HepG2 (cell line): Measurements from ENCODE around the gene IFT80. TPM values are rescaled to one million over a fixed set of nuclear protein-coding genes. Genes with fewer than 3 reads are reported as not detected.

Experiments used
- ATAC-seq: fragments of 200-7000 bp; cut with Tn5 transposase; 3 replicates; pipeline ENCODE4 v1.9.1; 2020; ENCODE audit warnings: mild to moderate bottlenecking, moderate library complexity
- BruUV-seq: library from RNA; stranded (reverse); fragments of 400-500 nt; replicated peaks from 2 replicates; lab custom pipeline; 2021; lab: Mats Ljungman, UMichigan
- CTCF ChIA-PET: fragments of 300-600 bp; formaldehyde crosslinking; extraction: SDS; loops from one replicate; lab custom pipeline; 2021; ENCODE audit warnings: low total read pairs, inconsistent platforms, low intra/inter-chr PET ratio; lab: Yijun Ruan, JAX
- POLR2A ChIA-PET: fragments of 350-600 bp; sonication (Branson Sonifier 250); formaldehyde crosslinking; loops from one replicate; lab custom pipeline; 2020; ENCODE audit warnings: antibody characterized with exemption, inconsistent platforms; lab: Yijun Ruan, JAX
- DNase-seq: peaks from one replicate; pipeline ENCODE4 v3.0.0-alpha.2; 2015; ENCODE audit warnings: low spot score
- FAIRE-seq: peaks from 3 replicates; lab custom pipeline; 2011; peaks lifted over from hg19 to GRCh38; lab: Jason Lieb, UNC
- H2AFZ ChIP-seq: one replicate; pipeline ENCODE4 v1.6.1; 2011; ENCODE audit warnings: low read length, inconsistent platforms
- H3K27ac ChIP-seq: fragments of 300-600 bp; 3 replicates; pipeline ENCODE4 v1.8.0; 2011; ENCODE audit warnings: mixed run types, mild to moderate bottlenecking, mixed read lengths, low read length, inconsistent platforms; ENCODE audit not compliant: insufficient read depth; ENCODE audit errors: extremely low read length
- H3K27me3 ChIP-seq, 2 experiments: fragments of 200-600 bp in 1 of 2; 2 replicates in 1 of 2; 3 replicates in 1 of 2; pipeline versions ENCODE4 v1.6.0 to v1.8.0; 2011; ENCODE audit warnings: low read length in 2 of 2, mild to moderate bottlenecking in 2 of 2, moderate library complexity in 2 of 2, inconsistent platforms in 1 of 2; ENCODE audit not compliant: insufficient read depth in 2 of 2, control insufficient read depth in 1 of 2
- H3K36me3 ChIP-seq, 2 experiments: fragments of 200-600 bp in 1 of 2; replicated peaks in 1 of 2; 2 replicates in 1 of 2; 3 replicates in 1 of 2; pipeline versions ENCODE4 v1.5.1 to v1.8.0; 2011; ENCODE audit warnings: low read length in 2 of 2, inconsistent platforms in 1 of 2; ENCODE audit not compliant: insufficient read depth in 2 of 2, control insufficient read depth in 1 of 2
- H3K4me1 ChIP-seq: 2 replicates; pipeline ENCODE4 v1.5.1; 2012; ENCODE audit warnings: low read length, inconsistent platforms; ENCODE audit not compliant: insufficient read depth
- H3K4me2 ChIP-seq: 2 replicates; pipeline ENCODE4 v1.6.0; 2011; ENCODE audit warnings: low read depth, low read length, inconsistent platforms
- H3K4me3 ChIP-seq, 3 experiments: fragments of 200-600 bp in 1 of 3; sonication (generic), shearing (Covaris generic) in 1 of 3; replicated peaks in 1 of 3; 2 replicates each; pipeline ENCODE4 v1.5.1; 2011 to 2016; ENCODE audit warnings: low read length in 3 of 3, inconsistent platforms in 2 of 3, low read depth in 2 of 3, mild to moderate bottlenecking in 2 of 3, control low read depth in 1 of 3, mixed read lengths in 1 of 3; ENCODE audit not compliant: insufficient read depth in 1 of 3
- H3K79me2 ChIP-seq: one replicate; pipeline ENCODE4 v1.6.1; 2011; ENCODE audit warnings: low read length, inconsistent platforms; ENCODE audit not compliant: insufficient read depth
- H3K9ac ChIP-seq: 2 replicates; pipeline ENCODE4 v1.6.0; 2011; ENCODE audit warnings: mild to moderate bottlenecking, low read depth, low read length, inconsistent platforms; ENCODE audit not compliant: insufficient read depth
- H3K9me3 ChIP-seq: 2 replicates; pipeline ENCODE4 v1.5.1; 2012; ENCODE audit warnings: mild to moderate bottlenecking, low read length
- H4K20me1 ChIP-seq: 2 replicates; pipeline ENCODE4 v1.6.0; 2011; ENCODE audit warnings: inconsistent platforms, mild to moderate bottlenecking, low read length, moderate library complexity; ENCODE audit not compliant: insufficient read depth
- GATAD1 ChIP-seq: IDR thresholded peaks from 2 replicates; pipeline ENCODE4 v1.6.1; 2016; ENCODE audit warnings: missing genetic modification reagents, missing compliant biosample characterization
- HOXA9 ChIP-seq: sonication (generic); formaldehyde crosslinking; IDR thresholded peaks from 2 replicates; pipeline ENCODE4 v1.8.1; 2022; ENCODE audit warnings: missing genetic modification reagents, mild to moderate bottlenecking, moderate library complexity, borderline replicate concordance
- KAT2B ChIP-seq: fragments of 150-350 bp; IDR thresholded peaks from 2 replicates; pipeline ENCODE4 v1.6.1; 2014; ENCODE audit warnings: low read depth, low read length, borderline replicate concordance
- PHF8 ChIP-seq: sonication (generic); formaldehyde crosslinking; IDR thresholded peaks from 2 replicates; pipeline ENCODE4 v1.5.0; 2020; ENCODE audit warnings: missing genetic modification reagents
- POLR2AphosphoS5 ChIP-seq: IDR thresholded peaks from 2 replicates; pipeline ENCODE4 v1.6.1; 2012; ENCODE audit warnings: low read depth, low read length
- STAT5B ChIP-seq: sonication (generic); formaldehyde crosslinking; IDR thresholded peaks from 2 replicates; pipeline ENCODE4 v1.4.0; 2020; ENCODE audit warnings: missing genetic modification reagents
- ZNF205 ChIP-seq: IDR thresholded peaks from 2 replicates; pipeline ENCODE4 v1.6.1; 2018; ENCODE audit warnings: missing biosample characterization, missing genetic modification reagents
- ZNF430 ChIP-seq: sonication (generic); formaldehyde crosslinking; IDR thresholded peaks from 2 replicates; pipeline ENCODE4 v1.9.0; 2021; ENCODE audit warnings: mild to moderate bottlenecking, missing genetic modification reagents
- ZNF766 ChIP-seq: sonication (generic); formaldehyde crosslinking; IDR thresholded peaks from 2 replicates; pipeline ENCODE4 v1.5.0; 2020; ENCODE audit warnings: missing genetic modification reagents, borderline replicate concordance
- ZNF792 ChIP-seq: IDR thresholded peaks from 2 replicates; pipeline ENCODE4 v1.6.1; 2016
- ZSCAN20 ChIP-seq: sonication (generic); formaldehyde crosslinking; IDR thresholded peaks from 2 replicates; pipeline ENCODE4 v1.4.0; 2020; ENCODE audit warnings: missing genetic modification reagents, mild to moderate bottlenecking, borderline replicate concordance
- ZSCAN25 ChIP-seq: sonication (generic); formaldehyde crosslinking; IDR thresholded peaks from 2 replicates; pipeline ENCODE4 v1.8.0; 2022; ENCODE audit warnings: mild to moderate bottlenecking, missing genetic modification reagents
- WGBS: methylation state at CpG from one replicate; pipeline ENCODE4 v1.1.6; 2017; ENCODE audit warnings: low lambda C conversion rate; 5-methylcytosine and 5-hydroxymethylcytosine counted together
- in situ Hi-C: cut with HindIII; loops from 2 replicates; pipeline ENCODE4 v1.10.0; 2017; ENCODE audit warnings: low pct_unique_long_range_greater_than_20kb; ENCODE audit not compliant: extremely low pct_ligation_motif_present
- intact Hi-C: fragments of 100-400 bp; cut with micrococcal nuclease; formaldehyde crosslinking; loops from one replicate; pipeline ENCODE4 v1.10.0; 2022; ENCODE audit not compliant: unreplicated experiment
- polyA plus RNA-seq, 8 experiments: library from polyadenylated mRNA; depleted of rRNA in 3 of 8; stranded (reverse) in 7 of 8; unstranded in 1 of 8; fragments of >200 nt; fragmentation: Illumina TruSeq in 4 of 8; extraction: Trizol in 4 of 8; gene quantifications; 2 replicates each; pipeline versions ENCODE4 v1.2.1 to v1.2.3, GENCODE V29; 2011 to 2016; ENCODE audit warnings: low read depth in 4 of 8, missing spikeins in 1 of 8, mixed read lengths in 1 of 8; ENCODE audit not compliant: insufficient read depth in 1 of 8
- total RNA-seq, 5 experiments: library from RNA; depleted of rRNA; stranded (reverse); fragments of >200 nt; fragmentation: Illumina TruSeq; extraction: Trizol; gene quantifications; 2 replicates each; pipeline ENCODE4 v1.2.3, GENCODE V29; 2016; ENCODE audit warnings: low read depth in 1 of 5
- TF ChIP-seq, protein P1 (sequence below): sonication (generic); formaldehyde crosslinking; IDR thresholded peaks from 2 replicates; pipeline ENCODE4 v1.4.0; 2020; ENCODE audit warnings: mild to moderate bottlenecking, missing genetic modification reagents
- TF ChIP-seq, protein P2 (sequence below): IDR thresholded peaks from 2 replicates; pipeline ENCODE4 v1.6.1; 2016; ENCODE audit warnings: missing compliant biosample characterization, missing genetic modification reagents, borderline replicate concordance

Gene IFT80
- total and polyA plus RNA-seq, 2 of the 13 experiments (the other 11 are each of a cell fraction or from before 2014, with no cell fraction given), result 11.4 to 15.7 TPM

DNA sequence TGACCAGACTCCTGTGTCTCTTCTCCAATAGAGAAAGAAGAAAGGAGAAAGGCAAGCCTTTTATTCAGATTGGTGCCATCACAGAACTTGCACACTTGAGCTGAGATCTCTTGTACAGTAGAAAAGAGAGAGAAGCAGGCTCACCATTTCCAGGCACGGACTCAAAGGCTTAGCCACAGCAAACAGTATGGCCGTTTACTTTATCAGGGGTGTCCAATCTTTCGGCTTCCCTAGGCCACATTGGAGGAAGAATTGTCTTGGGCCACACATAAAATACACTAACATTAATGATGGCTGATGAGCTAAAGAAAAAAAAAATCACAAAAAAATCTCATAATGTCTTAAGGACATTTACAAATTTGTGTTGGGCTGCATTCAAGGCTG, 5.0 kb downstream of the IFT80 start (continued):
- TF ChIP-seq, protein P1, sequence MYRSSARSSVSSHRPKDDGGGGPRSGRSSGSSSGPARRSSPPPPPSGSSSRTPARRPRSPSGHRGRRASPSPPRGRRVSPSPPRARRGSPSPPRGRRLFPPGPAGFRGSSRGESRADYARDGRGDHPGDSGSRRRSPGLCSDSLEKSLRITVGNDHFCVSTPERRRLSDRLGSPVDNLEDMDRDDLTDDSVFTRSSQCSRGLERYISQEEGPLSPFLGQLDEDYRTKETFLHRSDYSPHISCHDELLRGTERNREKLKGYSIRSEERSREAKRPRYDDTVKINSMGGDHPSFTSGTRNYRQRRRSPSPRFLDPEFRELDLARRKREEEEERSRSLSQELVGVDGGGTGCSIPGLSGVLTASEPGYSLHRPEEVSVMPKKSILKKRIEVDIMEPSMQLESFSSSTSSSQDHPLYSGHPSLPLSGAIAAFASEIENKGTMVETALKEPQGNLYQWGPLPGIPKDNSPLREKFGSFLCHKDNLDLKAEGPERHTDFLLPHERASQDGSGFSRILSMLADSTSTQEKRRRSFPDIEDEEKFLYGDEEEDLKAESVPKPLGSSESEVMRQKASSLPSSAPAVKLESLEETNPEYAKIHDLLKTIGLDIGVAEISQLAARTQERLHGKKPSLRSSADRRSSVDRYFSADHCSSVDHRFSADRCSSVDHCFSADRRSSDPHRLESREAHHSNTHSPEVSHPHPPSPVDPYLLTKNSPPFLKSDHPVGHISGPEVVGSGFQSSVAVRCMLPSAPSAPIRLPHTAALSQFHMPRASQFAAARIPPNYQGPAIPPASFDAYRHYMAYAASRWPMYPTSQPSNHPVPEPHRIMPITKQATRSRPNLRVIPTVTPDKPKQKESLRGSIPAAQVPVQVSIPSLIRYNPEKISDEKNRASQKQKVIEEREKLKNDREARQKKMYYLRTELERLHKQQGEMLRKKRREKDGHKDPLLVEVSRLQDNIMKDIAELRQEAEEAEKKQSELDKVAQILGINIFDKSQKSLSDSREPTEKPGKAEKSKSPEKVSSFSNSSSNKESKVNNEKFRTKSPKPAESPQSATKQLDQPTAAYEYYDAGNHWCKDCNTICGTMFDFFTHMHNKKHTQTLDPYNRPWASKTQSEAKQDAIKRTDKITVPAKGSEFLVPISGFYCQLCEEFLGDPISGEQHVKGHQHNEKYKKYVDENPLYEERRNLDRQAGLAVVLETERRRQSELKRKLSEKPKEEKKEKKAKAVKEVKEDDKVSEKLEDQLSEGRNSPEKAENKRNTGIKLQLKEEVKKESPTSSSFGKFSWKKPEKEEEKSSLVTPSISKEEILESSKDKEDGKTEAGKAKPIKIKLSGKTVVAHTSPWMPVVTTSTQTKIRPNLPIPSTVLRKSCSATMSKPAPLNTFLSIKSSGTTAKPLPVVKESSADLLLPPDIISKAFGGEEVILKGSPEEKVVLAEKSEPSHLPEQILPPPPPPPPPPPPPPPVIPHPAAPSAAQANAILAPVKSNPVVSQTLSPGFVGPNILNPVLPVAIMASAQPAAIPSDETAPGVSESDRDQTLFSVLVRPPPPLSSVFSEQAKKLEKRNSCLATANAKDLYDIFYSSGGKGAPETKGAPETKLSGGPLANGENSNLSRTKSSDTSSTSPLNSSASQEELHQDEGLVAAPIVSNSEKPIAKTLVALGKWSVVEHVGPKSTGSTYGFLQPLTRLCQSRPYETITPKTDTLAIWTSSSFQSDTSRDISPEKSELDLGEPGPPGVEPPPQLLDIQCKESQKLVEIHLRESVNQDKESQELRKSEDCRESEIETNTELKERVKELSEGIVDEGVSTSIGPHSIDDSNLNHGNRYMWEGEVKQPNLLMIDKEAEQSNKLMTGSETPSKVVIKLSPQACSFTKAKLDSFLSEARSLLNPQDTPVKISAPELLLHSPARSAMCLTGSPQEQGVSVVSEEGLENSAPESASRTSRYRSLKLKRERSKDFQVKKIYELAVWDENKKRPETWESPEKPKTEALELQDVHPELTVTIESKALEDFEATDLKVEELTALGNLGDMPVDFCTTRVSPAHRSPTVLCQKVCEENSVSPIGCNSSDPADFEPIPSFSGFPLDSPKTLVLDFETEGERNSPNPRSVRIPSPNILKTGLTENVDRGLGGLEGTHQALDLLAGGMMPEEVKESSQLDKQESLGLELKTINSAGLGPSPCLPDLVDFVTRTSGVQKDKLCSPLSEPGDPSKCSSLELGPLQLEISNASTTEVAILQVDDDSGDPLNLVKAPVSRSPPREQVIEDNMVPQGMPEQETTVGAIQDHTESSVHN (CRISPR knock-in tag), result no peak

DNA sequence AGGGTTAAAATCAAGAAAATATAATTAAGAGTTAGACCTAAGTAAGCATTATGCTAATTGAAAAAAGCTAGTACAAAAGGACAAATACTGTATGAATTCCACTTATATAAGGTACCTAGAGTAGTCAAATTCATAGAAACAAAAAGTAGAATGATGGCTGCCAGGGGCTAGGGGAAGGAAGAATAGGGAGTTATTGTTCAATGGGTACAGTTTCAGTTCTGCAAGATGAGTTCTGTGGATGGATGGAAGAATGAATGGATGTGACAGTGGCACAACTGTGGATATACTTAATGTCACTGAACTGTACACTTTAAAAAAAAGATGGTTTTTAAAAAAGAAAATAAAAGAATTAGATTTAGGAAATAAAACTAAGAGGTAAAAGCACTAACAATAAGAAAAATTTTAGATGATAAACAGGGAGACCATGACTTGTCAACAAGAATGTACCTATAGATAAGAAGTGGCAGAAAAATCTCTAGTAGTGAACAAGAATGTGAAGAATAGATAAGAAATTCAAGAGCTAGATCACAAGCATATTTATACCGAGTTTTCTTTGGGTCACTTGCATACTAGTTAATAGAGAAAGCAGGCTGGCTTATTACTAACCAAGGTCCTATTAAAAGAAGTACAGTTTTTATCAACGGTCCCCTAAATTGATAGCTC, 5.5 kb downstream of the IFT80 start:
- H3K27me3 ChIP-seq, result no peaks in the 10 kb centered on the region
- DNase-seq (no peak), FAIRE-seq (no peak), ATAC-seq (no peak)
- 95% methylated on average over 2 of the region's 2 CpGs for whole genome bisulfite sequencing
- H3K4me1 ChIP-seq, result peaks cover 16% of the 10 kb centered on the region
- TF ChIP-seq ZNF430 (CRISPR knock-in tag) (no peak), POLR2AphosphoS5 (no peak), GATAD1 (CRISPR knock-in tag) (no peak), ZNF792 (CRISPR knock-in tag) (no peak), ZSCAN20 (CRISPR knock-in tag) (no peak), ZNF205 (CRISPR knock-in tag) (no peak), HOXA9 (CRISPR knock-in tag) (no peak), KAT2B (no peak), ZSCAN25 (CRISPR knock-in tag) (no peak), ZNF766 (CRISPR knock-in tag) (no peak), PHF8 (CRISPR knock-in tag) (no peak), STAT5B (CRISPR knock-in tag) (no peak)
- TF ChIP-seq, protein P2, sequence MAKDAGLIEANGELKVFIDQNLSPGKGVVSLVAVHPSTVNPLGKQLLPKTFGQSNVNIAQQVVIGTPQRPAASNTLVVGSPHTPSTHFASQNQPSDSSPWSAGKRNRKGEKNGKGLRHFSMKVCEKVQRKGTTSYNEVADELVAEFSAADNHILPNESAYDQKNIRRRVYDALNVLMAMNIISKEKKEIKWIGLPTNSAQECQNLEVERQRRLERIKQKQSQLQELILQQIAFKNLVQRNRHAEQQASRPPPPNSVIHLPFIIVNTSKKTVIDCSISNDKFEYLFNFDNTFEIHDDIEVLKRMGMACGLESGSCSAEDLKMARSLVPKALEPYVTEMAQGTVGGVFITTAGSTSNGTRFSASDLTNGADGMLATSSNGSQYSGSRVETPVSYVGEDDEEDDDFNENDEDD (CRISPR knock-in tag), result no peak
- H3K9me3 ChIP-seq, result no peaks in the 10 kb centered on the region
- in situ Hi-C loops, result no loop called here
- H3K9ac ChIP-seq, result no peak overlapping the region
- no peaks in the 10 kb centered on the region for H3K36me3 ChIP-seq
- POLR2A ChIA-PET, result no interaction called here
- CTCF ChIA-PET, result no interaction called here
- H2AFZ ChIP-seq, result no peak overlapping the region
- no peak overlapping the region for H3K4me3 ChIP-seq
- no TSS peak for BruUV-seq
- peaks cover 13% of the 10 kb centered on the region for H3K79me2 ChIP-seq
- H3K27ac ChIP-seq, result no peak overlapping the region
- no peak overlapping the region for H3K4me2 ChIP-seq
- H4K20me1 ChIP-seq, result no peaks in the 10 kb centered on the region
- intact Hi-C loops, result no loop called here
